K562 (cell line): ENCODE measurements around the gene TRPM6. TPM values are rescaled to one million over a fixed set of nuclear protein-coding genes. Genes with fewer than 3 reads are reported as not detected.

Source experiments
- ATAC-seq: fragments of 200-7000 bp; cut with Tn5 transposase; 3 replicates; pipeline ENCODE4 v1.9.1; 2020; ENCODE audit warnings: moderate library complexity
- BruUV-seq: library from RNA; stranded (reverse); fragments of 400-500 nt; replicated peaks from 2 replicates; lab custom pipeline; 2021; lab: Mats Ljungman, UMichigan
- CTCF ChIA-PET: fragments of 300-600 bp; formaldehyde crosslinking; extraction: SDS; loops from one replicate; lab custom pipeline; 2021; ENCODE audit warnings: low intra/inter-chr PET ratio; lab: Yijun Ruan, JAX
- POLR2A ChIA-PET: fragments of 300-600, 350-650 bp; sonication (Branson Sonifier 250); formaldehyde crosslinking; extraction: SDS; loops from one replicate; lab custom pipeline; 2021; ENCODE audit warnings: antibody characterized with exemption, inconsistent platforms; lab: Yijun Ruan, JAX
- DNase-seq, 4 experiments: peaks; one replicate each; pipeline versions ENCODE4 v3.0.0 to v3.0.0-alpha.2; 2011 to 2018; ENCODE audit warnings: low spot score in 3 of 4, mixed read lengths in 3 of 4; ENCODE audit errors: extremely low read depth in 1 of 4
- FAIRE-seq: peaks from 2 replicates; lab custom pipeline; 2011; peaks lifted over from hg19 to GRCh38; lab: Jason Lieb, UNC
- H2AFZ ChIP-seq: 2 replicates; pipeline ENCODE4 v1.6.0; 2011; ENCODE audit warnings: low read depth, low read length, control low read depth, inconsistent platforms
- H3K27ac ChIP-seq: fragments of 200-600 bp; 3 replicates; pipeline ENCODE4 v1.8.0; 2011; ENCODE audit warnings: low read depth, mild to moderate bottlenecking, control low read depth, inconsistent platforms, low read length, moderate library complexity, mixed read lengths; ENCODE audit errors: extremely low read depth
- H3K27me3 ChIP-seq, 2 experiments: fragments of 300-600 bp in 1 of 2; 2 replicates in 1 of 2; 3 replicates in 1 of 2; pipeline versions ENCODE4 v1.6.0 to v1.8.0; 2011; ENCODE audit warnings: inconsistent platforms in 2 of 2, low read length in 2 of 2, mild to moderate bottlenecking in 1 of 2, mixed read lengths in 1 of 2, moderate library complexity in 1 of 2; ENCODE audit not compliant: control insufficient read depth in 2 of 2, insufficient read depth in 2 of 2
- H3K36me3 ChIP-seq: fragments of 300-600 bp; 3 replicates; pipeline ENCODE4 v1.8.0; 2011; ENCODE audit warnings: mild to moderate bottlenecking, low read length, inconsistent platforms; ENCODE audit not compliant: control insufficient read depth, insufficient read depth
- H3K4me1 ChIP-seq, 2 experiments: fragments of 200-600 bp in 1 of 2; replicated peaks in 1 of 2; 2 replicates in 1 of 2; 3 replicates in 1 of 2; pipeline versions ENCODE4 v1.5.1 to v1.8.0; 2011; ENCODE audit warnings: inconsistent platforms in 2 of 2, low read length in 2 of 2, mild to moderate bottlenecking in 1 of 2, mixed read lengths in 1 of 2, moderate library complexity in 1 of 2; ENCODE audit not compliant: control insufficient read depth in 2 of 2, insufficient read depth in 2 of 2
- H3K4me2 ChIP-seq: 2 replicates; pipeline ENCODE4 v1.6.1; 2011; ENCODE audit warnings: low read length, control low read depth, inconsistent platforms, mixed read lengths; ENCODE audit not compliant: insufficient read depth
- H3K4me3 ChIP-seq: fragments of 200-600 bp; sonication (generic), shearing (Covaris generic); 2 replicates; pipeline ENCODE4 v1.5.1; 2016; ENCODE audit warnings: control low read depth, inconsistent platforms
- H3K79me2 ChIP-seq: fragments of 200-600 bp; 3 replicates; pipeline ENCODE4 v1.8.0; 2011; ENCODE audit warnings: low read length, inconsistent platforms; ENCODE audit not compliant: control insufficient read depth, insufficient read depth
- H3K9ac ChIP-seq, 2 experiments: 2 replicates each; pipeline versions ENCODE4 v1.6.0 to v1.6.1; 2011; ENCODE audit warnings: low read depth in 2 of 2, low read length in 2 of 2, control low read depth in 1 of 2, inconsistent platforms in 1 of 2, mild to moderate bottlenecking in 1 of 2, mixed read lengths in 1 of 2; ENCODE audit not compliant: insufficient read depth in 1 of 2
- H3K9me1 ChIP-seq: one replicate; pipeline ENCODE4 v1.6.0; 2011; ENCODE audit warnings: inconsistent platforms, mild to moderate bottlenecking, low read length, moderate library complexity; ENCODE audit not compliant: control insufficient read depth, insufficient read depth
- H3K9me3 ChIP-seq: replicated peaks from 2 replicates; pipeline ENCODE4 v1.5.1; 2011; ENCODE audit warnings: low read depth, low read length, inconsistent platforms; ENCODE audit not compliant: control insufficient read depth, insufficient read depth
- H4K20me1 ChIP-seq: replicated peaks from 2 replicates; pipeline ENCODE4 v1.6.1; 2011; ENCODE audit warnings: low read length, inconsistent platforms, mixed read lengths; ENCODE audit not compliant: control insufficient read depth, insufficient read depth
- CC2D1A ChIP-seq: fragments of 450-650 bp; IDR thresholded peaks from 2 replicates; pipeline ENCODE4 v1.6.1; 2017; ENCODE audit warnings: mild to moderate bottlenecking
- HSF4 ChIP-seq: fragments of 250-450 bp; sonication (Bioruptor Pico); IDR thresholded peaks from 2 replicates; pipeline ENCODE4 v2.1.2; 2022; ENCODE audit warnings: mild to moderate bottlenecking, moderate library complexity, borderline replicate concordance
- SRSF1 ChIP-seq: fragments of 200-400 bp; formaldehyde crosslinking; IDR thresholded peaks from 2 replicates; pipeline ENCODE4 v1.6.1; 2017; ENCODE audit warnings: mild to moderate bottlenecking, low read depth, low read length, moderate library complexity
- USF2 ChIP-seq: sonication (generic); formaldehyde crosslinking; IDR thresholded peaks from 2 replicates; pipeline ENCODE4 v1.5.0; 2020; ENCODE audit warnings: missing genetic modification reagents
- ZBTB26 ChIP-seq: fragments of 450-650 bp; formaldehyde crosslinking; IDR thresholded peaks from 2 replicates; pipeline ENCODE4 v1.4.0; 2022; ENCODE audit warnings: missing genetic modification characterization
- ZNF197 ChIP-seq: fragments of 200-800 bp; sonication (Bioruptor generic); IDR thresholded peaks from 2 replicates; pipeline ENCODE4 v1.6.1; 2016; ENCODE audit warnings: low read depth, missing genetic modification characterization, missing compliant biosample characterization
- WGBS: fragments of 100-300 bp; shearing (Covaris generic); methylation state at CpG from one replicate; pipeline ENCODE4 v1.1.6; 2016; ENCODE audit warnings: low coverage, mixed read lengths; ENCODE audit not compliant: insufficient coverage; ENCODE audit errors: missing lambda C conversion rate; 5-methylcytosine and 5-hydroxymethylcytosine counted together
- in situ Hi-C: fragments of 300-500 bp; cut with MboI; formaldehyde crosslinking; loops from 4 replicates; pipeline ENCODE4 v1.15.0; 2018; ENCODE audit warnings: inconsistent platforms, mixed read lengths
- intact Hi-C: fragments of 100-400 bp; cut with micrococcal nuclease; formaldehyde crosslinking; loops from 2 replicates; pipeline ENCODE4 v1.14.2; 2022
- polyA plus RNA-seq, 8 experiments: library from polyadenylated mRNA; depleted of rRNA in 4 of 8; stranded (reverse) in 5 of 8; unstranded in 3 of 8; fragments of >200 nt; fragmentation: Nextera tagmentation in 2 of 8; fragmentation: Illumina TruSeq in 1 of 8; extraction: Ambion mirVana in 2 of 8; extraction: Trizol in 1 of 8; gene quantifications; 2 replicates each; pipeline versions ENCODE4 v1.2.1 to v1.2.3, GENCODE V29; 2011 to 2014; ENCODE audit warnings: inconsistent platforms in 1 of 8, missing spikeins in 1 of 8
- total RNA-seq, 7 experiments: library from RNA; depleted of rRNA in 6 of 7; stranded (reverse); fragments of >200 nt in 6 of 7; fragmentation: Illumina TruSeq in 2 of 7; extraction: Trizol in 2 of 7; gene quantifications; 2 replicates each; pipeline versions ENCODE4 v1.2.1 to v1.2.3, GENCODE V29; 2011 to 2021; ENCODE audit warnings: low replicate concordance in 1 of 7

The TRPM6 gene
- total and polyA plus RNA-seq, 9 of the 15 experiments (the other 6 are each of a cell fraction or from before 2014, with no cell fraction given), result 0.03 to 0.16 (median 0.09) TPM

GRCh38 chr9:74804018-74804385 is 83.7 kb downstream of the TRPM6 start:
- in situ Hi-C loops, result no loop called here
- Histone ChIP-seq H3K4me3 (no peak overlapping the region), H2AFZ (no peak overlapping the region), H3K9me3 (no peaks in the 10 kb centered on the region), H3K4me1 (no peaks in the 10 kb centered on the region), H4K20me1 (no peaks in the 10 kb centered on the region), H3K27ac (no peak overlapping the region), H3K9ac (no peak overlapping the region), H3K4me2 (no peak overlapping the region), H3K36me3 (no peaks in the 10 kb centered on the region), H3K9me1 (no peaks in the 10 kb centered on the region), H3K27me3 (no peaks in the 10 kb centered on the region; a peak in 1 of 5 replicates), H3K79me2 (no peaks in the 10 kb centered on the region)
- intact Hi-C loops, result no loop called here
- BruUV-seq, result no TSS peak
- ATAC-seq, result no peak
- ChIA-PET POLR2A (interaction anchor here (1.2 kb wide), 1 partner anchor 13 kb away, joined by 4 read pairs; no protein-coding TSS in a partner anchor), CTCF (no interaction called here)
- no peak for FAIRE-seq
- DNase-seq, result no peak
- 0% methylated on average over 2 of the region's 2 CpGs for WGBS
- no peak for TF ChIP-seq SRSF1
- no peak for TF ChIP-seq HSF4 (CRISPR knock-in tag)
- no peak for TF ChIP-seq USF2 (CRISPR knock-in tag)
- TF ChIP-seq CC2D1A, result no peak

- no peaks in the 10 kb centered on the region for H4K20me1 ChIP-seq
- intact Hi-C loops, result no loop called here
- no peak overlapping the region for H3K4me3 ChIP-seq
- POLR2A ChIA-PET, result no interaction called here
- no peaks in the 10 kb centered on the region for H3K79me2 ChIP-seq
- ATAC-seq, result no peak
- H3K4me2 ChIP-seq, result no peak overlapping the region
- BruUV-seq, result no TSS peak
- TF ChIP-seq ZNF197 (no peak), ZBTB26 (CRISPR knock-in tag) (no peak)
- TF ChIP-seq, all 486 proteins: peak for 0
- 0% methylated on average over 3 of the region's 4 CpGs for WGBS
- in situ Hi-C loops, result no loop called here
- H3K4me1 ChIP-seq, result no peaks in the 10 kb centered on the region
- no peak overlapping the region for H3K9ac ChIP-seq
- DNase-seq (no peak), FAIRE-seq (no peak)
- H3K27ac ChIP-seq, result no peak overlapping the region
- no peaks in the 10 kb centered on the region for H3K9me1 ChIP-seq
- CTCF ChIA-PET, result no interaction called here
- no peaks in the 10 kb centered on the region for H3K36me3 ChIP-seq
- no peaks in the 10 kb centered on the region for H3K9me3 ChIP-seq
- H2AFZ ChIP-seq, result no peak overlapping the region
- H3K27me3 ChIP-seq, result no peaks in the 10 kb centered on the region; a peak in 1 of 5 replicates
Measured at GRCh38 chr9:74803376-74804017, 84.2 kb downstream of the TRPM6 start.
